GM20431 (cell line): ENCODE results near the gene ANKRD29.

Source experiments
- in situ Hi-C: fragments of 300-500 bp; cut with MseI, MboI; formaldehyde crosslinking; loops from one replicate; pipeline ENCODE4 v1.15.0; 2020; ENCODE audit warnings: low sequenced_read_pairs; ENCODE audit not compliant: unreplicated experiment

The ANKRD29 gene

GRCh38 chr18:23662309-23663263, at the start of gene ANKRD29:
TSS of gene ANKRD29 (minus strand) at chr18:23662911. CDS start at chr18:23662730, 181 bp downstream.
- in situ Hi-C loops: no loop called here

- in situ Hi-C loops: loop anchor here (25.0 kb wide), 1 partner anchor 200 kb away; the partner anchor contains the start of gene RMC1
Measured at GRCh38 chr18:23712445-23712844, 49.7 kb upstream of the ANKRD29 start.

- in situ Hi-C loops: loop anchor here (25.0 kb wide), 1 partner anchor 199 kb away; the partner anchor contains the start of gene RMC1
Measured at GRCh38 chr18:23711426-23711825, 48.7 kb upstream of the ANKRD29 start.

DNA sequence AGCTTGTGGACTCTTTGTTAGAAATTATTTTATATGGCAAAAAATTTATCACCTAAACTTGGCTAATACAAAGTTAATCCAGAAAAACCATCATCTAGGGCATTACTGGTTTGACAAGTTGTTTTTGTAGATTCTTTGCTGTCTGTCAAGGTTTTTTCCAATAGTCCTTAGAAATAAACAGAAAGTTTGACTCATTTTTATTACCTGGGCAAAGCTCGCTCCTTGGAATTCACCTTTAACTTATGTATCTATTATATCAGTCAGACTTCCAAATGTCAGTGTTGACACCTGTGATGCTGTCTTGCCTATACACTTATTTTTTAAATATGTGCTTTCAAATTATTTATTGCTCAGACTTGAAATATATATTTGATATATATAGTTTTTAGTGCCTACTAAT, 48.2 kb upstream of the ANKRD29 start:
- in situ Hi-C loops: loop anchor here (25.0 kb wide), 1 partner anchor 199 kb away; the partner anchor contains the start of gene RMC1

DNA sequence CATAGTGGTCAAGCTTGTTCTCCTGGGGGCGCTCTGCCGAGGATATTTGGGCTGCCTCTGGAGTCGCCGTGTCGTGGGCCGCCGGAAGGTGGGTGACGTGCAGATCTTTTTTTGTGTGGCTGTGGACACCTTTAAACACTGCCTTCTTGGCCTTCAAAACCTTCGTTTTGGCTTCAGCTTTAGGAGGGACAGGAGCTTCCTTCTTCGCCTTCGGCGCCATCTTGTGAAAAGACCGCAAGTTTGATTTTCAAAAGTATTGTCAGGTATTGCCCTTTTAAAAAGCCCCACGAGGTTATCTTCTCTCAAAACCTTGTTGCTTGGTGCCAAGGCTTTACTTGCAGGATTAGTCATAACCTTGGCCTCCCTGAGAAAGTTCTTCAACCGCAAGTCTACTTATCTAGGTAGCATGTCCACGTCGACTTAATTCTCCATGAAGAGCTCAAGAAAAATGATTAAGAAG, 47.4 kb upstream of the ANKRD29 start:
- in situ Hi-C loops: loop anchor here (25.0 kb wide), 1 partner anchor 198 kb away; the partner anchor contains the start of gene RMC1

GRCh38 chr18:23706971-23707640, 44.4 kb upstream of the ANKRD29 start:
- in situ Hi-C loops: loop anchor here (25.0 kb wide), 1 partner anchor 195 kb away; the partner anchor contains the start of gene RMC1

- in situ Hi-C loops: loop anchor here (25.0 kb wide), 1 partner anchor 193 kb away; the partner anchor contains the start of gene RMC1
Measured at GRCh38 chr18:23704806-23705205, 42.1 kb upstream of the ANKRD29 start.

- in situ Hi-C loops: loop anchor here (25.0 kb wide), 1 partner anchor 192 kb away; the partner anchor contains the start of gene RMC1
Measured at GRCh38 chr18:23703987-23704384, 41.3 kb upstream of the ANKRD29 start.

DNA sequence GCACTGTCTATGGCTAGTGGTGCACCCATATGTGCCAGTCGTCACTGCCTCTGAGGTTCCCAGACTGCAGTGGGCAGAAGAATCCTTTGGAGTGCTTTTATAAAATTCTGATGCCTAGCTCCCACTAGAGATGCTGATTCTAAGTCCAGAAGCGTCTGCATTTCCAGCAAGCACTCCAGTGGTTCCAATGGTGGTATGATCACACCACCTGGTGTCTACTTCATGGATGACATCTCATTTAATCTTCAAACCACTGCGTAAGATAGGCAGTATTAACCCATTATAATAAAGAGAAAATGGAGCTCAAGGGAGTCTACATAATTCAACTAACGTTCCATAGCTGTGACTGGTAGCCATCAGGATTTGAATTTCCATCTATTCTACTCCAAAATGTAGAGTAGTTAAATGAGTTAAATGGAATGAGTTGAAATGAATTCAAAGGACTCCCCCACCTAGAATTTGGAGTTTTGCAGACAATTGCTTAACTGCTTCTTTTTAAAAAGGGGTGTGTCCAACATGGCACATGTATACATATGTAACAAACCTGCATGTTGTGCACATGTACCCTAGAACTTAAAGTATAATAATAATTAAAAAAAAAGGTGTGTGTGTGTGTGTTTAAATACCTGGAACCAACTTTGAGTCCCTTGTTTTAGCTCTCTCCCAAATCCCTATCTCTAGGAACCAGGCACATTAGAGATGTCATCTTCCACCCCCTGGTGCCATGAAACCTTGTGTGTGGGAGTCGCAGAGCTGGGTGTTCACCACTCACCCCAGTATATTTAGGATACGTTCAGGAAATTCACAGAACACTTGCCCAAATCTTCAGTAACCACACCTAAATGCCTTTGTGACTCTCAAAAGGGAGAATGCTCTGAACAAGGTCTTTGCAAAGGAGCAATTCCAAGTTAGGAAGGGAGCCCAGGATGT, 40.6 kb upstream of the ANKRD29 start:
- in situ Hi-C loops: loop anchor here (25.0 kb wide), 1 partner anchor 191 kb away; the partner anchor contains the start of gene RMC1

- in situ Hi-C loops: loop anchor here (25.0 kb wide), 1 partner anchor 190 kb away; the partner anchor contains the start of gene RMC1
Measured at GRCh38 chr18:23702606-23703005, 39.9 kb upstream of the ANKRD29 start.

GRCh38 chr18:23701544-23702064, 38.9 kb upstream of the ANKRD29 start:
- in situ Hi-C loops: loop anchor here (25.0 kb wide), 1 partner anchor 189 kb away; the partner anchor contains the start of gene RMC1

- in situ Hi-C loops: loop anchor here (25.0 kb wide), 1 partner anchor 189 kb away; the partner anchor contains the start of gene RMC1
Measured at GRCh38 chr18:23701017-23701416, 38.3 kb upstream of the ANKRD29 start.

GRCh38 chr18:23694637-23695430, 32.1 kb upstream of the ANKRD29 start:
- in situ Hi-C loops: no loop called here

- in situ Hi-C loops: no loop called here
Measured at GRCh38 chr18:23693846-23694245, 31.1 kb upstream of the ANKRD29 start.

DNA sequence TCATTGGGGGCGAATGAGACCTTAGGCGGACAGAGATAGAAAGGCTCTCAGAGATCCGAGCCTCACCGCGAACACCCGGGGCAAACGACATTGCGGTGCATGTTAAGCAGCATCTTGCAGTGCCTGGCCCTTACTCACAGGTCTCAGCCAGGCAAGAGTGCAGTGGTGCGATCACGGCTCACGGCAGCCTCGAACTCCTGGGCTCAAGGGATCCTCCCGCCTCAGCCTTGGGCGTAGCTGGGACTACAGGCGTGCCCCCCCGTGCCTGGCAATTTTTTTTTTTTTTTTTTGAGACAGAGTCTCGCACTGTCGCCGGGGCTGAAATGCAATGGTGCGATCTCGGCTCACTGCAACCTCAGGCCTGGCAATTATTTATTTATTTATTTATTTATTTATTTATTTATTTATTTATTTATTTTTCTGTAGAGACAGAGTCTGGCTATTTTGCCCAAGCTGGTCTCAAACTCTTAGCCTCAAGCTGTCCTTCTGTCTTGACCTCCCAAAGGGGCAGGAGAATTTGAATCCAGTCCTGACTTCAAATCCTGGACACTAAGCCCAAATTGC, 27.9 kb upstream of the ANKRD29 start:
- in situ Hi-C loops: no loop called here

DNA sequence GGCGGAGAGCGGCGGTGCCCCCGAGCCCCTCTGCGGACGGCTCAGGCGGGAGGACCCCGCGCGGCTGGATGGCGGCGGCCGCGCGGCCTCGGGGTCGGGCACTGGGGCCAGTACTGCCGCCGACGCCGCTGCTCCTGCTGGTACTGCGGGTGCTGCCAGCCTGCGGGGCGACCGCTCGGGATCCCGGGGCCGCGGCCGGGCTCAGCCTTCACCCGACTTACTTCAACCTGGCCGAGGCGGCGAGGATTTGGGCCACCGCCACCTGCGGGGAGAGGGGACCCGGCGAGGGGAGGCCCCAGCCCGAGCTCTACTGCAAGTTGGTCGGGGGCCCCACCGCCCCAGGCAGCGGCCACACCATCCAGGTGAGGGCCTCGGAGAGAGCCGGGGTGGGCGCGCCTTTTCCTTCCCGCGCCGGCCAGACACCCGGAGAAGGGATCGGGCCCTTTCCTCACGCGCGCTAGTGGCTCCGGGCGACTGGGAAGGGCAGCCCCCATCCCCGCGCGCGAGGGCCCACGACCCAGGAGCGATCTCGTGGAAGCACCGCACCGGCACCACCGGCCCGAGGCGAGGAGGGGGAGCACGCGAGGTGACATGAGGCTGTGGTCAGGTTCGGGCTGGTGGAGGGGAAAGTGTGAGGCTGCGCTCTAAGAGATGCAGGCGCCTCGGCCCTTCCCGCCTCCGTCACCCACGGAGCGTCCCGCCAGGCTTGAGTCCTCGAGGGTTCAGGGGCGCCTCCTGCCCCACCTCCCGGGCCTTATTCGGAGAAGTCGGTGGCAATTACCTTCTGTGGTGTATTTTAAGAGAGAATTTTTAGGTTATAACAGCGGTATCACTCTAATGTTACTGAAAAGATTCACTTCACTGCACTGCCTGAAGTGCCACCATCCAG, 27.1 kb upstream of the ANKRD29 start:
- in situ Hi-C loops: no loop called here
